NCI-H2227 treated with DMSO at 0.1 percent for 48 hours (cell line): ENCODE measurements around the gene SLC5A11.
A peak's percentile ranks its signal among the peaks of the same experiment; 100 is the strongest.
"Not testable (repeated sequence)": the region's sequence is repeated elsewhere in the genome, so short reads cannot be mapped to it uniquely, and the experiment has no call there.

Experiments
- DNase-seq: peaks from one replicate; lab custom pipeline; 2025; lab: John Stamatoyannopoulos, UW

Gene SLC5A11

GRCh38 chr16:24858219-24859041 lies 12.7 kb downstream of the SLC5A11 start:
- DNase-seq: no peak

GRCh38 chr16:24861461-24861860 lies 15.7 kb downstream of the SLC5A11 start:
- DNase-seq: no peak

GRCh38 chr16:24863582-24864437 lies 18.0 kb downstream of the SLC5A11 start:
- DNase-seq: no peak

- DNase-seq: no peak
Measured at GRCh38 chr16:24869033-24869432, 23.3 kb downstream of the SLC5A11 start.

- DNase-seq: no peak
Measured at GRCh38 chr16:24871891-24872290, 26.1 kb downstream of the SLC5A11 start.

- no peak for DNase-seq
Measured at GRCh38 chr16:24873028-24873427, 27.3 kb downstream of the SLC5A11 start.

GRCh38 chr16:24875466-24875865 lies 29.7 kb downstream of the SLC5A11 start:
- DNase-seq: no peak

GRCh38 chr16:24876231-24876630 lies 30.5 kb downstream of the SLC5A11 start:
- no peak for DNase-seq

GRCh38 chr16:24879684-24880083 lies 33.9 kb downstream of the SLC5A11 start:
- DNase-seq: no peak

- DNase-seq: peak; percentile 8
Measured at GRCh38 chr16:24883714-24884151, 38.0 kb downstream of the SLC5A11 start.

- no peak for DNase-seq
Measured at GRCh38 chr16:24887472-24887871, 41.7 kb downstream of the SLC5A11 start.

- no peak for DNase-seq
Measured at GRCh38 chr16:24890746-24891145, 45.0 kb downstream of the SLC5A11 start.

GRCh38 chr16:24896439-24896838 lies 50.7 kb downstream of the SLC5A11 start:
- DNase-seq: no peak

GRCh38 chr16:24897522-24897921 lies 51.8 kb downstream of the SLC5A11 start:
- DNase-seq: not testable (repeated sequence)

- DNase-seq: no peak
Measured at GRCh38 chr16:24900230-24900629, 54.5 kb downstream of the SLC5A11 start.

GRCh38 chr16:24906199-24906808 lies 60.5 kb downstream of the SLC5A11 start:
- no peak for DNase-seq

GRCh38 chr16:24906901-24907300 lies 61.1 kb downstream of the SLC5A11 start:
- DNase-seq: no peak

- DNase-seq: no peak
Measured at GRCh38 chr16:24908716-24909115, 63.0 kb downstream of the SLC5A11 start.

- DNase-seq: no peak
Measured at GRCh38 chr16:24909856-24910255, 64.1 kb downstream of the SLC5A11 start.

GRCh38 chr16:24915019-24915418 lies 69.3 kb downstream of the SLC5A11 start:
- DNase-seq: no peak

GRCh38 chr16:24915576-24915975 lies 69.8 kb downstream of the SLC5A11 start:
- no peak for DNase-seq

- DNase-seq: no peak
Measured at GRCh38 chr16:24917236-24917635, 71.5 kb downstream of the SLC5A11 start.

GRCh38 chr16:24917891-24918290 lies 72.1 kb downstream of the SLC5A11 start:
- DNase-seq: no peak
